Panc1 (cell line): ENCODE measurements around the gene BRAF. TPM values are rescaled to one million over a fixed set of nuclear protein-coding genes. Genes with fewer than 3 reads are reported as not detected.

Experiments used
- ATAC-seq: fragments of 200-7000 bp; cut with Tn5 transposase; 2 replicates; pipeline ENCODE4 v1.9.1; 2020; ENCODE audit warnings: mild to moderate bottlenecking, moderate library complexity
- BruUV-seq: library from RNA; stranded (reverse); fragments of 400-500 nt; replicated peaks from 2 replicates; lab custom pipeline; 2021; lab: Mats Ljungman, UMichigan
- CTCF ChIA-PET: fragments of 300-600 bp; sonication (Branson Sonifier 250); formaldehyde crosslinking; loops from one replicate; lab custom pipeline; 2022; ENCODE audit warnings: antibody characterized with exemption; lab: Charles Lee
- POLR2A ChIA-PET: fragments of 300-600 bp; sonication (Branson Sonifier 250); formaldehyde crosslinking; loops from one replicate; lab custom pipeline; 2022; ENCODE audit warnings: antibody characterized with exemption; lab: Charles Lee
- DNase-seq: peaks from one replicate; pipeline ENCODE4 v3.0.0-alpha.2; 2010; ENCODE audit warnings: low read depth, low spot score
- H3K27ac ChIP-seq: 2 replicates; pipeline ENCODE4 v1.5.1; 2011; ENCODE audit warnings: mild to moderate bottlenecking, low read length, inconsistent platforms
- H3K27me3 ChIP-seq: fragments of 200-500 bp; sonication (Bioruptor generic); 2 replicates; pipeline ENCODE4 v1.6.0; 2014; ENCODE audit warnings: low read length, inconsistent platforms; ENCODE audit not compliant: control insufficient read depth, insufficient read depth
- H3K36me3 ChIP-seq: fragments of 200-500 bp; sonication (Bioruptor generic); 2 replicates; pipeline ENCODE4 v1.5.1; 2014; ENCODE audit warnings: inconsistent platforms, mild to moderate bottlenecking, low read length, moderate library complexity; ENCODE audit not compliant: control insufficient read depth, insufficient read depth
- H3K4me1 ChIP-seq: 2 replicates; pipeline ENCODE4 v1.5.1; 2011; ENCODE audit warnings: inconsistent platforms, mild to moderate bottlenecking, low read length, moderate library complexity; ENCODE audit not compliant: control insufficient read depth, insufficient read depth
- H3K4me3 ChIP-seq, 2 experiments: 2 replicates each; pipeline ENCODE4 v1.5.1; 2011 to 2012; ENCODE audit warnings: low read depth in 2 of 2, low read length in 2 of 2, mild to moderate bottlenecking in 2 of 2, inconsistent platforms in 1 of 2, moderate library complexity in 1 of 2
- H3K9me3 ChIP-seq: fragments of 200-500 bp; sonication (Bioruptor generic); 2 replicates; pipeline ENCODE4 v1.5.1; 2014; ENCODE audit warnings: low read depth, mild to moderate bottlenecking, inconsistent platforms, low read length, moderate library complexity; ENCODE audit not compliant: control insufficient read depth, insufficient read depth
- CTCF ChIP-seq: fragments of 450-650 bp; IDR thresholded peaks from 2 replicates; pipeline ENCODE4 v1.5.1; 2017; ENCODE audit warnings: mild to moderate bottlenecking
- POLR2AphosphoS5 ChIP-seq: IDR thresholded peaks from 2 replicates; pipeline ENCODE4 v1.6.1; 2012; ENCODE audit warnings: mild to moderate bottlenecking, low read depth, low read length, moderate library complexity
- REST ChIP-seq, 2 experiments: IDR thresholded peaks; 2 replicates each; pipeline ENCODE4 v1.6.1; 2011 to 2012; ENCODE audit warnings: low read depth in 2 of 2, control low read depth in 1 of 2, low read length in 1 of 2, mild to moderate bottlenecking in 1 of 2, moderate library complexity in 1 of 2; ENCODE audit not compliant: insufficient read depth in 1 of 2
- SIN3A ChIP-seq: IDR thresholded peaks from 2 replicates; pipeline ENCODE4 v1.6.1; 2012; ENCODE audit warnings: low read depth, mild to moderate bottlenecking, low read length, moderate library complexity, borderline replicate concordance; ENCODE audit not compliant: insufficient read depth
- TCF7L2 ChIP-seq: IDR thresholded peaks from 2 replicates; pipeline ENCODE4 v1.6.1; 2011; ENCODE audit warnings: mild to moderate bottlenecking, low read depth, low read length, inconsistent platforms
- in situ Hi-C: cut with HindIII; loops from 2 replicates; pipeline ENCODE4 v1.10.0; 2016; ENCODE audit warnings: low sequenced_read_pairs, low pct_unique_long_range_greater_than_20kb
- intact Hi-C: fragments of 100-400 bp; cut with micrococcal nuclease; formaldehyde crosslinking; loops from one replicate; pipeline ENCODE4 v1.10.0; 2022; ENCODE audit not compliant: unreplicated experiment
- total RNA-seq: library from RNA; stranded (reverse); gene quantifications from one replicate; pipeline ENCODE4 v1.2.1, GENCODE V29; 2021; ENCODE audit not compliant: unreplicated experiment

The BRAF gene
- total RNA-seq, 1 experiment from 2014 or later: 26.3 TPM

- intact Hi-C loops: no loop called here
- POLR2A ChIA-PET: no interaction called here
- no peak for TF ChIP-seq CTCF
- no peak for TF ChIP-seq TCF7L2
- TF ChIP-seq REST (IDR thresholded peaks at IDR 0.05; ENCODE audit: insufficient read depth in 1 of 2, low read depth in 2 of 2, low read length in 1 of 2): no peak
- no peak for TF ChIP-seq POLR2AphosphoS5
- no peak for TF ChIP-seq SIN3A
Observed at GRCh38 chr7:140702774-140703173, 222.0 kb downstream of the BRAF start.

GRCh38 chr7:140698477-140698876, 226.3 kb downstream of the BRAF start:
- peaks cover 20% of the 10 kb centered on the region for H3K4me1 ChIP-seq
- no peak for TF ChIP-seq REST (IDR thresholded peaks at IDR 0.05; ENCODE audit: insufficient read depth in 1 of 2, low read depth in 2 of 2, low read length in 1 of 2)
- TF ChIP-seq TCF7L2: no peak
- TF ChIP-seq POLR2AphosphoS5: no peak
- no peak for TF ChIP-seq CTCF
- no peak for TF ChIP-seq SIN3A
- in situ Hi-C loops (no loop called here), intact Hi-C loops (no loop called here)
- peak overlapping the region in 1 of 2 experiments; percentile 79; a peak in 2 of 4 replicates for H3K4me3 ChIP-seq
- ATAC-seq: no peak
- H3K36me3 ChIP-seq: no peaks in the 10 kb centered on the region
- DNase-seq: no peak
- POLR2A ChIA-PET: interaction anchor here (0.5 kb wide), 1 partner anchor 172 kb away, joined by 7 read pairs; no protein-coding TSS in a partner anchor
- no peaks in the 10 kb centered on the region for H3K27me3 ChIP-seq
- no TSS peak for BruUV-seq
- CTCF ChIA-PET: no interaction called here
- no peaks in the 10 kb centered on the region for H3K9me3 ChIP-seq
- no peak overlapping the region for H3K27ac ChIP-seq

More at GRCh38 chr7:140702774-140703173, 222.0 kb downstream of the BRAF start:
- CTCF ChIA-PET: no interaction called here
- Histone ChIP-seq H3K27ac (no peak overlapping the region), H3K27me3 (no peaks in the 10 kb centered on the region), H3K4me1 (peaks cover 14% of the 10 kb centered on the region), H3K4me3 (no peak overlapping the region), H3K36me3 (no peaks in the 10 kb centered on the region; the same call in 1 of the 2 replicates), H3K9me3 (no peaks in the 10 kb centered on the region)
- ATAC-seq (no peak), DNase-seq (no peak)
- in situ Hi-C loops: no loop called here
- BruUV-seq: no TSS peak
